ENCODE data around the gene DHX58.
A peak's percentile ranks its signal among the peaks of the same experiment; 100 is the strongest.

Gene DHX58

DNA sequence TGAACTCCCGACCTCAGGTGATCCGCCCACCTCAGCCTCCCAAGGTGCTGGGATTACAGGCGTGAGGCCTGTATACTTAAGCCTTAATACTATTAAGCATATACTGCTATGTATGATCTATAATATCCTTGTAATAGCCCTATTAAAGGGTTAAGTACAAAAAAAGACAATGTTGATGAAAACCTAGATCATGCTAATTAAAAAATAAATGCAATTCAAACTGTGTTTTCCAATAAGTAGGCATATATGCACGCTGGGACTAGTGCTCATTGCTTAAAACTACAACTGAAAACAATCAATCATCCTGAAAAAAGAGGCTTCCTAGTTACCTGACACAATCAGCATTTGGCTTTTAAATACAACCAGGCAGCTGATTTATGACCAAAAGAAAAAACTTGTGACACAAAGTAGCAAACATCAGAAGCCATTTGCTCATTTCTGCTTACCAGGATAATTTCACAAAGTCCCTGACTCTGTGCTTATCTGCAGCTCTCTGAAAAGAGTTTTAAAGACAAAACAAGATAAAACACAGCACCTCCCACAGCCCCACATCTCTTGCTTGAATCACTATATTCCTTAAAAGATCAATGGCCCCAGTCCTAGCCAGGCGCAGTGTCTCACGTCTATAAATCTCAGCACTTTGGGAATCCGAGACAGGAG lies 25.3 kb downstream of the DHX58 start:
- DNase-seq (ENCODE audit: low read depth), result no peak

GRCh38 chr17:42081516-42082129 lies 30.9 kb downstream of the DHX58 start:
- no peak for DNase-seq (ENCODE audit: low read depth)

DNA sequence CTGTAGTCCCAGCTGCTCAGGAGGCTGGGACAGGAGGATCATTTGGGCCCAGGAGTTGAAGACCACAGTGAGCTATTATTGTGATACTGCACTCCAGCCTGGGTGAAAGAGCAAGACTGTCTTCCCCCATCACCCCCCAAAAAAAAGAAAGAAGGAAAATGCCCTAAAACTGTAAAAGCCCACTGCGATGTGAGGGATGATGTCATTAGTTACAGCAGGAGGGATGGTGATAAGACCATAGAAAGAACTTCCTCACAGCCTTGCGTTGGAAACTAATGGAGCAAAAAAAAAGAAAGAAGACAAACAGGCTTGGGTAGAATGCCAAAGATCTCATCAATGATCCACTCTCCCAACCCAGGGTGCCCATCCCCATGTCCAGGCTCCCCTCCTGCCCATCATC lies 33.0 kb downstream of the DHX58 start:
- DNase-seq (ENCODE audit: low read depth), result no peak

DNA sequence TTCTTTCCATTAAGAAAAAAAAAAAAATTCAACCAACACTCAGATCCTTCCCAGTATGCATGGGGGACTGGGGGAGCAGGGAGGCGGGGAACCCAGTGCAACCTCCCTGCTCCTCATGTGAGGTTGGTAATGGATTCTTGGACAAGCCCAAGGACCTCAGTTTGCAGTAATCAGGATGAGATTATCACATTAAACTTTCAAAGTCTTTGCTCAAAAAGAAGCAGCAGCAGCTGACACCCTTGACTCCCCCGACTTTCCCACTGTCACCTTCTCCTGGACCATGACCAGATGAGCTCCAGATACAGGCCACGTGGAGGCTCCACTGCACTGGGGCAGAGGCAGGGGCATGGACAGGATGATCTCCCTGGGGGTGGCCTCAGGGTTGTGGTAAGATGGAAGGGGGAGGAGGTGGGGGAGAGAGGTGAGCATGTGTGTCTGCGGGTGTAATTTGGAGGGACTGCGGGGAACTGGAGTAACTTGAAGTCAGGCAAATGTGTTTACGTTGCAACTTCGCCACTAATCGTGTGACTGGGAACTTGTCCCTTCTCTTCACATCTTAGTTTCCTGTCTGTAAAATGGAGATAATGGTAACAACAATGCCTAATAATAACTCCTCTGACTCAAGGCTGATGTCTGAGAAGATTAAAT lies 34.0 kb downstream of the DHX58 start:
- DNase-seq (ENCODE audit: low read depth), result no peak

- no peak for DNase-seq (ENCODE audit: low read depth)
Measured at GRCh38 chr17:42077755-42078154, 34.8 kb downstream of the DHX58 start.

DNA sequence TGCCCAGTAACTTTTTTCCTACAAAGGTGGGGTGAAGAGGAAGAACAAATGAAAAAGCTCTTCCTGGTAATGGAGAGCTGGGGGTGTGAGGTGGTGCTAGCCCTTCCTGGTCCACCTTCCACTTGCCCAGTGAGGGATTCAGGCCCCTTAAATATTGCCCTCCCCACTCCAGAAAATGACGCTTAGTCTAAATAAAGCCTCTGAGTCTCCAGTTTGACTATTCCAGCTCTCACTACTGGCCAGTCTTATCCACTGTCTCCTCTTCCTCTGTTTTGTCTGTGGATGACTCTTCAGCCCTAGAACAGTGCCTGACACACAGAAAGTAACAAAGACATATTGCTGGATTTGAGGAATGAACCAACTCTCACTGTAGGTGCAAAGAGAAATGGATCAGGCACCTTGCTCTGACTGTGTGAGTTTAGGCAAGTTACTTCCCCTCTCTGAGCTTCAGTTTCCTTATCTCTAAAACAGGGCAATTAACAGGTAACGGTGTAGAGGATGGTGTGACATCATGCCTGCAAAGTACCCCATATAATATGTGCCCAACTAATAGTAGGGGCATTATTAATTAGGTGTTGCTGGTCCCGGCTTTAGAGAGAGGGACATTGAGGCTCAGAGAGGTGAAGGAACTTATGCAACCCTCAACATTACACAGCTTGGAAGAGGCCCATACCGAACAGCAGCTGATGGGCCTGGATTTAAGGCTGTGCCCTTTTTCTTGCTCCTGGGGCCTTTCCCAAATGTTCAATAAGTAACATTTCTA lies 35.5 kb downstream of the DHX58 start:
- no peak for DNase-seq (ENCODE audit: low read depth)

GRCh38 chr17:42075789-42076188 lies 36.7 kb downstream of the DHX58 start:
- DNase-seq (ENCODE audit: low read depth), result no peak

- no peak for DNase-seq (ENCODE audit: low read depth)
Measured at GRCh38 chr17:42072323-42073187, 40.0 kb downstream of the DHX58 start.

- no peak for DNase-seq (ENCODE audit: low read depth)
Measured at GRCh38 chr17:42071810-42072209, 40.7 kb downstream of the DHX58 start.

- no peak for DNase-seq (ENCODE audit: low read depth)
Measured at GRCh38 chr17:42068979-42069378, 43.5 kb downstream of the DHX58 start.

DNA sequence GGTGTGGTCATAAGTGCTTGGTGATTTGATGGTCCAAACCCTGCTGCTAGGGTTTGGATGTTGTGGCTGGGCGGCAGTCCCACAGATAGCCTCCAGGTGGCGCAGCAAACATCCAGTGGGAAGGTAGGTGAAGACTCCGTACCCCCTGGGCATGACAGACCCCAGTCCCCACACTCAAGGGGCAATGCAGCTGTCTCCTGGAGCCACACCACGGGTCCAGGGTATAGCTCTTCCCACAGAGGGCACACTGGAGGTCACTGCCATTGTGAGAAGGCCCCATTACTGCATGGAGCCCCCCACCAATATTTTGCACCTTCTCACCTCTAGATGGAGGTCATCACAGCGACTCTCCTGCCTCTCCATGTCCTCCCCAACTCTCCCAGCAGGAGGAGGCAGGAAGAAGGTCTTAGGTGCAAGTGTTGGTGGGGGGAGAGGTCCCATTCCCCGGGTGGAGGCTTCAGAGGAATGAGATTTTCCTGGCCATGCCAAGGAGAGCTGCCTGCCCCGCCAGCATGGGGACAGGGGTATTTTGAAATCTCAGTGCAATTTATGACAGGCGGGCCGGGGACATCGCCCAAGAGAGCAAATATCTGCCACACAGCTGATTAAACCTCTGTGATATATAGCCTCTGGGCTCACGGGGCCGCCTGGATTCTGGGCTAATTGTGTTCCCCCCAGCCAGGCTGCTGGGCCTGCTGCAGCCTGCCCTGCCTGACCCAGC lies 45.0 kb downstream of the DHX58 start:
- peak; percentile 52 for DNase-seq (ENCODE audit: low read depth)

- DNase-seq (ENCODE audit: low read depth), result no peak
Measured at GRCh38 chr17:42065201-42065600, 47.3 kb downstream of the DHX58 start.

DNA sequence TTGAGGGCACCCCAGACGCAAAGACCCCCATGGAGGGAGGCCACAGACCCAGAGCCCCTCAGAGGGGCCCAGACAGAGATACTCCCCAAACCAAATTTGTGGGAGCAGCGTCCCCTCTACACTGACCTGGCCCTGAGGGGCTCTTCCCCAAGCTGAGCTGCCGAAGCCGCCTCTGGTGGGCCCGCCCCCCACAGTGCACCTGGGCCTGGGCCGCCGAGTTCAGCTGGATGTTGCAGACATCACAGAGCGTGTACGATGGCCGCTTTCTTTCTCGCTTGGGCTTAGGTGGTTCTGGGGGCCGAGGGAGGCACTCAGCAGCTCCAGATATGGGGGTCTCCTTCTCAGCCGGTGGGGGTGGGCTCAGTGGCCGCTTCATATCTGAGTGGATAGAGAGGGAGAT lies 49.8 kb downstream of the DHX58 start:
- DNase-seq (ENCODE audit: low read depth), result no peak

DNA sequence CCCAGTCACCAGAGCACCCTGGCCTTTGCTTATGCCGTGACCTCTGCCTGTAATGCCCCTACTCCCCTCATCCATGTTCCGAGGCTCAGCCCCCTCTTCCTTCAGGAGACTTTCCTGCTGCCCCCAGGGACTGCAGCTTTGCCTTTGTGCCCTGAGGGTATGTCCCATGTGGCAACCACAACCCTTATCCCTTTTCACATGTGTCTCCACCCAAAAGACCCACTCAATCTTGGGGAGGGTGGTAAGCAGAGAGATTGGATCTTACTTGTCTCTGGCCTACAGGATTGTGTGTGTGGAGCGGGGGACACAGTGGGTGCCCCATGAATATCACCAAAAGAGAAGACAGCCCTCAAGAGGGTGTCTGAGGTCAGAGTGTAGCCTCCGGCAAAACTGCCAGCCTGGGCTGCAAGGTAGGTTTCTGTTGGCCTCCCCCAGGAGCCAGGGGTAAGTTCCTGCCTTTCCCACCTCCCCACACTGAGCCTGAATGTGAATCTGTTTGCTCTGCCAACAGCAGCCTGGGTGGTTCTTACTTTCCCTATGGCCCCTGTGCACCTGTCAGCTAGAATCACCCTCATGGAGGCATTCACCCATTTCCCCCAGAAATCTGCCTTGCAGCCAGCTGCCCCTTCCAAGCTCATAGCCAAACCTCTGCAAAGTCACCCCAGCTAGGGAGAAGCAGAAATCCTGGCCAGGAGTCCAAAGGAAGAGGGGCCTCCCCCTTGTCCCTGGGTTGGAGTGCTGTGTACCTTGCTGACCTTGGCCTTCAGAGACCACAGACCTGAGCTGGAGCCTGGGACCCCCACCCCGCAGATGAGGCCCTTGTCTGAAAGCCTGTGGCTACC lies 50.6 kb downstream of the DHX58 start:
- DNase-seq (ENCODE audit: low read depth), result no peak

GRCh38 chr17:42060231-42060630 lies 52.3 kb downstream of the DHX58 start:
- no peak for DNase-seq (ENCODE audit: low read depth)

GRCh38 chr17:42059815-42060214 lies 52.7 kb downstream of the DHX58 start:
- DNase-seq (ENCODE audit: low read depth), result no peak

DNA sequence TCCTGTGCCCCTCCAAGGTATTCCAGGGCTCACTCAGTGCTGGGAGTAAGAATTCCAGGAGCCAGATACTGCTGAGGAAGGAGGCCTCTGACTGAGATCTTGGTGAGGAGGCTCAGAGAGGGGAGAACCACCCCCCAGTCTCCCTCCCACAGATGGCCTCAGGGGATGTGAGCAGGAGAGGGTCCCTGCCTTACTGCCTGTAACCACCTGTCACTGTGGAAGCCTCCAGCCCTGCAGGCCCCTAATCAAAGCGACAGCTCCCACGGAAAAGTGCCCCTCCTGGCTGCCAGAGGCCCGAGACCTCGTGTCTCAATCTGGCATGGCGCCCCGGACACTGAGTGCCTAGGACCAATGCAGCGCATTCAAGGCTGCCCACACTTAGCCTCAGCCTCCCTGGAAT lies 54.5 kb downstream of the DHX58 start:
- DNase-seq (ENCODE audit: low read depth), result no peak

- DNase-seq (ENCODE audit: low read depth), result no peak
Measured at GRCh38 chr17:42056635-42057034, 55.9 kb downstream of the DHX58 start.

DNA sequence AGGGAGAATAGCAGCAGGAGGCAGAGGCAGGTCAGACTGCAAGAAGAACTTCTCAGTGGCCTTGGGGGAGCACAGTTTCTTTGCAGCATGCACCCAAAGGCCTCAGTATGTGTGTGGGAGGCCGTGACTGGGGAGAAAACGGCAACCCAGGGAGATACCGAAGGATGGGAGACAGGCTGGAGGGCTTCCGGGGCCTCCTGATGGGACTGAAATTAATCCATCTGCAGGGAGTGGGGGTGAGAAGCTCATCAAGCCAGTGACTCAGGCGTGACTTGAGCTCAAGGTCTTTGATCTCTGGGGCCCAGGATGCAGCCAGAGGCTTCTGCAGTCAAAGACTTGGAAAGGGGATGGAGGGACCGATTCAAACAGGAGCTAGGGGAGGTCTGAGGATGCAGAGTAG lies 57.0 kb downstream of the DHX58 start:
- no peak for DNase-seq (ENCODE audit: low read depth)

- DNase-seq (ENCODE audit: low read depth), result no peak
Measured at GRCh38 chr17:42055027-42055426, 57.5 kb downstream of the DHX58 start.

Measured in activated gamma-delta T cell treated with anti-CD3 and anti-CD28 coated beads, Interleukin-2, amount 50 U/mL, for 16 hours (primary cell).